Peyer's patch (tissue), 4 donors: Measurements from ENCODE around the gene ZNF217. TPM values are rescaled to one million over a fixed set of nuclear protein-coding genes. Genes with fewer than 3 reads are reported as not detected.
A peak's percentile ranks its signal among the peaks of the same experiment; 100 is the strongest.

Source experiments
- DNase-seq, 3 donors: peaks; one replicate each; pipeline ENCODE4 v3.0.0-alpha.2; 2017 to 2019
- H3K27ac ChIP-seq, 4 donors: fragments of 200-600 bp; sonication (generic); one replicate each; pipeline ENCODE4 v1.5.1; 2016 to 2019
- H3K27me3 ChIP-seq, 2 donors: fragments of 200-600 bp; sonication (generic); one replicate each; pipeline ENCODE4 v1.5.1; 2019
- H3K36me3 ChIP-seq, 3 donors: fragments of 200-600 bp; sonication (generic); one replicate each; pipeline ENCODE4 v1.5.1; 2016 to 2019
- H3K4me1 ChIP-seq, 4 donors: fragments of 200-600 bp; sonication (generic); one replicate each; pipeline ENCODE4 v1.5.1; 2016 to 2019
- H3K4me3 ChIP-seq, 4 donors: fragments of 200-600 bp; sonication (generic); 1 replicate in 3 of 4; 2 replicates in 1 of 4; pipeline ENCODE4 v1.5.1; 2016 to 2019; ENCODE audit warnings: mild to moderate bottlenecking in 1 of 4
- H3K9me3 ChIP-seq, 4 donors: fragments of 200-600 bp; sonication (generic); one replicate each; pipeline ENCODE4 v1.5.1; 2016 to 2019; ENCODE audit warnings: mild to moderate bottlenecking in 1 of 4
- POLR2A ChIP-seq, 2 donors: fragments of 450-650 bp; IDR thresholded peaks; one replicate each; pipeline ENCODE4 v1.5.1; 2017; ENCODE audit warnings: antibody characterized with exemption in 2 of 2, mild to moderate bottlenecking in 2 of 2, moderate library complexity in 2 of 2
- total RNA-seq, 4 donors: library from RNA; depleted of rRNA; stranded (reverse); fragments of >200 nt; gene quantifications; one replicate each; pipeline ENCODE4 v1.1.0, GENCODE V29; 2016
- TF ChIP-seq, protein P1 (sequence below), 6 experiments: fragments of 450-650 bp in 4 of 6; fragments of 200-600 bp in 2 of 6; sonication (generic) in 1 of 6; IDR thresholded peaks; one replicate each; pipeline ENCODE4 v1.5.1; 2017 to 2019; ENCODE audit warnings: antibody characterized with exemption in 6 of 6, mild to moderate bottlenecking in 3 of 6, moderate library complexity in 1 of 6

ZNF217 gene
- total RNA-seq, 4 donors from 2014 or later = 23.3 to 59.4 (median 43.4) TPM

DNA sequence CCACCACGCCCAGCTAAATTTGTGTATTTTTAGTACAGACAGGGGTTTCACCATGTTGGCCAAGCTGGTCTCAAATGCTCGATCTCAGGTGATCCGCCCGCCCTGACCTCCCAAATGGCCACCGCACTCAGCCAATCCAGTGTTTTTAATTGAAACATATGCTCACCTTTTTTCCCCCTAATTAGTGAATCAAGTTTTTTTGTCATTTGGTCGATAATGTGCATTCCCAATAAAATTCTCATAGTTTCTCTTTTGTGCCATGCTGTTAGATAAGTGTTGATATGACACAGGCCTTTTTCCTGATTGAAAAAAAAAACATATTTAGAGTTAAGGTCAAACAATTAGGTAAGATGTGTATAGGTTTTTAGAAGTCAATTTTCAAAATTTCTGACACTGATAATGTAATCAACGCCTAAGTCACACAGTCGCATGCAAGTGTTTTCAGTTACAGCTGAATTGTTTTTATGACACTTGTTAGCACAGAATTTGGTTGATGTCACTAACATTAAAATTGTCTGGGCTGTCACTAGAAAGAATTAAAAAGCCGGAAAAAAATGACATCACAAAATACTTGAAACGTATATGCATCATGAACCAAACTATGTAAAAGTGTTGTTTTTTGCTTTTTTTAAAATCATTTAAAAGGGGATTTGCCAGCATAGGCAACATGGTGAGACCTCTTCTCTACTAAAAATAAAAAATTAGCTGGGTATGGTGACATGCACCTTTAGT is 21.9 kb downstream of the ZNF217 start:
- H3K4me3 ChIP-seq = no peak overlapping the region
- no peaks in the 10 kb centered on the region for H3K9me3 ChIP-seq
- H3K36me3 ChIP-seq = peaks cover 0 to 96% (median 0%) of the 10 kb centered on the region in 3 donors
- no peak overlapping the region for H3K27ac ChIP-seq
- H3K4me1 ChIP-seq = no peaks in the 10 kb centered on the region
- H3K27me3 ChIP-seq = no peaks in the 10 kb centered on the region
- DNase-seq = no peak
- TF ChIP-seq POLR2A (IDR thresholded peaks at IDR 0.05) = no peak
- TF ChIP-seq, protein P1, sequence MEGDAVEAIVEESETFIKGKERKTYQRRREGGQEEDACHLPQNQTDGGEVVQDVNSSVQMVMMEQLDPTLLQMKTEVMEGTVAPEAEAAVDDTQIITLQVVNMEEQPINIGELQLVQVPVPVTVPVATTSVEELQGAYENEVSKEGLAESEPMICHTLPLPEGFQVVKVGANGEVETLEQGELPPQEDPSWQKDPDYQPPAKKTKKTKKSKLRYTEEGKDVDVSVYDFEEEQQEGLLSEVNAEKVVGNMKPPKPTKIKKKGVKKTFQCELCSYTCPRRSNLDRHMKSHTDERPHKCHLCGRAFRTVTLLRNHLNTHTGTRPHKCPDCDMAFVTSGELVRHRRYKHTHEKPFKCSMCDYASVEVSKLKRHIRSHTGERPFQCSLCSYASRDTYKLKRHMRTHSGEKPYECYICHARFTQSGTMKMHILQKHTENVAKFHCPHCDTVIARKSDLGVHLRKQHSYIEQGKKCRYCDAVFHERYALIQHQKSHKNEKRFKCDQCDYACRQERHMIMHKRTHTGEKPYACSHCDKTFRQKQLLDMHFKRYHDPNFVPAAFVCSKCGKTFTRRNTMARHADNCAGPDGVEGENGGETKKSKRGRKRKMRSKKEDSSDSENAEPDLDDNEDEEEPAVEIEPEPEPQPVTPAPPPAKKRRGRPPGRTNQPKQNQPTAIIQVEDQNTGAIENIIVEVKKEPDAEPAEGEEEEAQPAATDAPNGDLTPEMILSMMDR (IDR thresholded peaks at IDR 0.05) = no peak

DNA sequence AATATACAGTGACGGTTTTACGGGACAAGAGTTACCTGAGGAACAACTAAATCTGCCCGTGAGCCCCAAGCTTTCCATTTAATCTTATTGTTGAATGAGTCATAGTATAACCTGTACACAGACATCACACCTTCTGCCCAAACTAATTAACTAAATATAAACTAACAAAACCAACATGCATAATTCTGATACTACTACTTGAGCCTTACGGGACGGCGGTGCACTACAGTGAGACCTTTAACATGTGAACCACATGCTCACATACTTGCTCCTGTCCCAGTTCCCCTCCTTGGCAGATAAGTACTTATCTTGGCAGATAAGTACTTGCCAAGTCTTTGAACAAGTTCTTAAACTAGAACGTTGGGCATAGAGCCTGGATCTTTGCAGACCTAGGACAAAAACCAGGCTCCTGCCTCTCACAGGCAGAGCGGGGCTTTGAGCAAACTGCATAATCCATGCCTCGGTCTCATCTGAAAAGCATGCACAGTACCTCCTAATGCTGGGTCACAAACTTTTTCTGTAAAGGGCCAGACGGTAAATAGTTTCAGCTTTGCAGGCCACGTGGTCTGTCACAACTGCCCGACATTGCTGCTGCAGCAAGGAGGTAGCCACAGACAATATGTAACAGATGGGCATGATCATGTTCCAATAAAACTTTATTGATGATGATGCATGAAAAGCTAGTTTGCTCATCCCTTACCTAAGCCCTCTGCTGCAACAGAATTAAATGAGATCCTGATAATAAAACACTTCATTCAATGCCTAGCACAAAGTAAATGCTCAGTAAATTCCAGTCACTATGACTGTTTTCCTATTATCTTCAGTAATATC is 23.0 kb downstream of the ZNF217 start:
- Histone ChIP-seq H3K36me3 (peaks cover 0 to 96% (median 0%) of the 10 kb centered on the region in 3 donors), H3K4me1 (no peaks in the 10 kb centered on the region), H3K9me3 (no peaks in the 10 kb centered on the region), H3K27ac (no peak overlapping the region), H3K27me3 (no peaks in the 10 kb centered on the region), H3K4me3 (no peak overlapping the region)
- no peak for TF ChIP-seq POLR2A (IDR thresholded peaks at IDR 0.05)
- DNase-seq = peak in 1 of 3 donors; percentile 36

DNA sequence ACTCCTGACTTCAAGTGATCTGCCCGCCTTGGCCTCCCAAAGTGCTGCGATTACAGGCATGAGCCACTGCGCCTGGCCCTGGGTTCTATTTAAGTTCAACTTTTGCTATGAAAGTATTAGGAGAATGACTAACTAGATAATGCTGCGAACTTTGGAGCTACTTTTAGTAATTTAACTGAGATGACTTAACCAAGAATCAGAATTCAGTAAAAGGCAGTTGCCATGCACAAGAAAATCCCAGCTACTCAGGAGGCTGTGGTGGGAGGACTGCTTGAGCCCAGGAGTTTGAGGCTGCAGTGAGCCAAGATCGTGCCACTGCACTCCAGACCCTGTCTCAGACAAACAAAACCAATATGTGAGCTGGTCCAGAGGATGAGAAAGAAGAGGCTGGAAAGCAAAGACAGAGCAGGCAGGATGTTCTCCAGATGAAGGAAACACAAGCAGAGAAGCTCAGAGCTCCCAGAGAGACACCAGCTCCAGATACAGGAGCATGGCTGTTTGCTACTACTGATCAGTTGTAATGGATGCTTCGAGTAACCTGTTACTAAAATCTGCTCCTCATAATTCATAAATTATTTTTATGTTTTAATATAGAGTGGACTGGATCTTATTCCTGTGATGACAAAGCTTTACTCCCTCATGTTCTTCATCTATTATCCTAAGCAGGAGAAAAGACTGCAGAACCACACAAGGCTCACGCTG is 23.9 kb downstream of the ZNF217 start:
- peak in 1 of 3 donors; percentile 17 for DNase-seq

DNA sequence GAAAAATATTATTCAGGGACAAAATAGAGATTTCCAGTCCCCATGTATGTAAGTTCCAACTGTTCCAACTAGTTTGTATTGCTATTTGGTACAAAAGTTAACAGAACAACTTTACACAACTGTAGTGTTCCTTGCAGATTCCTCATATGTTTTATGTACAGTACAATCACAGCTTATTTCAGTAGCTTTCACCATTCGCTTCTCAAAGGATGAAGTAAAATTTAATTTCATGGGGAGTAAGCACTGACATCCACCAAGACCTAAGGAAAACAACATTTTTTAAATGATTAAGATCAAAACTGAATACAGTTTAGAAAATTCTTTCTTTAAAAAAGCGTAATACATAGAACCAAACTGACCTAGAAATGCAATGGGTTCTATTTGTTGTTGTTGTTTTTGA is 24.6 kb downstream of the ZNF217 start:
- H3K36me3 ChIP-seq = peaks cover 0 to 95% (median 0%) of the 10 kb centered on the region in 3 donors
- H3K4me3 ChIP-seq = no peak overlapping the region
- no peak overlapping the region for H3K27ac ChIP-seq
- no peaks in the 10 kb centered on the region for H3K27me3 ChIP-seq
- H3K9me3 ChIP-seq = no peaks in the 10 kb centered on the region
- H3K4me1 ChIP-seq = no peaks in the 10 kb centered on the region
- DNase-seq = no peak
- no peak for TF ChIP-seq POLR2A (IDR thresholded peaks at IDR 0.05)
- TF ChIP-seq, protein P1 (IDR thresholded peaks at IDR 0.05) = no peak

More for the DNA sequence above, 23.9 kb downstream of the ZNF217 start:
- no peaks in the 10 kb centered on the region for H3K27me3 ChIP-seq
- TF ChIP-seq POLR2A (IDR thresholded peaks at IDR 0.05) = no peak
- TF ChIP-seq, protein P1 (IDR thresholded peaks at IDR 0.05) = no peak
- H3K36me3 ChIP-seq = peaks cover 0 to 95% (median 0%) of the 10 kb centered on the region in 3 donors
- no peaks in the 10 kb centered on the region for H3K4me1 ChIP-seq
- H3K4me3 ChIP-seq = no peak overlapping the region
- H3K9me3 ChIP-seq = no peaks in the 10 kb centered on the region
- H3K27ac ChIP-seq = no peak overlapping the region

DNA sequence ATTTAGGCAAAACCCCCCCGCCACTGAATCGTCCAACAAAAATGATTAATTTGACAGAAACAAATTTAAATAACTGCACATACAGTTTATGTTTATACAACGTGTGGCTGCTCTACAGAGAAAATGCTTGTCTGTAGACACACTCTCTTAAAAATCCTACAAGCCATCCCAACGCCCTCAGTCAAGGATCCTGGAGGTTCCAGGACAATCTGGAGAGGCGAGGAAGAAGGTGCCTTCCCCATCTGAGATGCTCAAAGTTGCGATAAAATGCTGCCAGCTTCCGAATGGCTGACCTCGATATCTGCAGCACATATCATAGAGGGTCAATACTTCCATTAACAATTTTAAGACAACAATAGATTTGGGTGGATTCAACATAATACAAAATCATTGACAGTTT is 25.3 kb downstream of the ZNF217 start:
- H3K36me3 ChIP-seq = peaks cover 0 to 91% (median 0%) of the 10 kb centered on the region in 3 donors
- TF ChIP-seq, protein P1 (IDR thresholded peaks at IDR 0.05) = no peak
- TF ChIP-seq POLR2A (IDR thresholded peaks at IDR 0.05) = no peak
- H3K4me3 ChIP-seq = no peak overlapping the region
- no peaks in the 10 kb centered on the region for H3K9me3 ChIP-seq
- no peak overlapping the region for H3K27ac ChIP-seq
- H3K27me3 ChIP-seq = no peaks in the 10 kb centered on the region
- DNase-seq = peak in 1 of 3 donors; percentile 4
- H3K4me1 ChIP-seq = no peaks in the 10 kb centered on the region
